GM21576 (cell line): ENCODE results near the gene AP3M1.

ENCODE experiments used
- ATAC-seq: cut with Tn5 transposase; IDR thresholded peaks from one replicate; pipeline ENCODE4 v1.9.1; 2021; ENCODE audit warnings: mild to moderate bottlenecking, moderate library complexity; ENCODE audit not compliant: unreplicated experiment

Gene AP3M1

GRCh38 chr10:74081941-74082718 is 68.5 kb downstream of the AP3M1 start:
- no peak for ATAC-seq

DNA sequence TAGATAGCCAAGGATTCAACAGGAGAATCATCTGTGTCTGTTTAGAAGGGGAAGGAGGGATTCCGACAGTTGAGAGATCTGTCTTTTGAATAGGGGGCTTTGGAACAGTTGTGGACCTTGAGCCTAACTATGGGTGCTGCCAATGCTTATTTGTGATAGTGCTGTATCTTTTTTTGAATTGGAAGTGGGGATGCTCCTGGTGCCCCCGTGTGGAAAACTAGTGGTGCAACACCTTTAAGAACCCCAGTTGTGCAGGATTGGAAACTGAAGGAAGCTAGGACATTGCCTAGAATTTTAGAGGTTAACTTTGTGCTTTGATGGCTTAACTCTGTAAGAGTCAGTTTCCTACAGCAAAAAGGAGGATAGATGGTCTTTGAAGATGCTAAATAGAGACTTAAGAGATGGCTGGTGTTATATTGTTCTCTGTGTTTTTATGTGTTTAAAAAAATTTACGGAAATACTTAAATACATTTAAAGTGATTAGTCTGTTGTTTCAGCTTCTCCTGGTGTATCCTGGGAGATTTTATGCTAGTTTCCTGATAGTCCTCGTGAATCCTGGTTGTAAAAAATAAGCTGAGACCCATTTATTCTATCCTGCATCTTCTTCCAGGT is 69.3 kb downstream of the AP3M1 start:
- no peak for ATAC-seq

DNA sequence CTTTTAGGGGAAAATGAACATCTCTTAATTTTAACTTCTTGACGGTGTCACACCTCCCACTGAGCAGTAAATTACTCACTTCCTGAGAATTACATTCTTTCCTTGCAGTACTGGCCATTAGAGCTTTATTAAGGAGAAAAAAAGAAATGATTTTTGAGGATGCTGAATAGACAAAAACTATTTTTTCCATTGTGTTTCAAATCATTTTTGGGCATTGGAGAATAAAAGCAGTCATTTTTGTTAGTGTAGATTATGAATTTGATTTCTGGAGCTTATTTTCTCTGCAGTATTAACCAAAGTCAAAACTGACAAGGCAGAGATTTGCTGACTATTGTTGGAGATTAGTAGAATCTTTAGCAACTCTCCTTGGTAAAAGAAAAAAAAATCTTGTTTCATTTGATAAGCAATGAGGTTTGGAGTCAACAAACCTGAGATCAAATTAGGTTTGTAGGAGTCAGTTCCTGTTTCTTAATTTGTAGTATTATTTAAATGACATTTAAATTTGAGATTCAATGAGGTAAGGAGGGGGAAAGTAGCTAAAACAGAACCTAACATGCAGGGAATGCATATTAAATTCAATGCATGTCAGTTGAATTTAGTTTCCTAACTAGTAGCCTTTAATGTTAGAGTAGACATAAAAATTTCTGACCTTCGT is 70.6 kb downstream of the AP3M1 start:
- no peak for ATAC-seq

DNA sequence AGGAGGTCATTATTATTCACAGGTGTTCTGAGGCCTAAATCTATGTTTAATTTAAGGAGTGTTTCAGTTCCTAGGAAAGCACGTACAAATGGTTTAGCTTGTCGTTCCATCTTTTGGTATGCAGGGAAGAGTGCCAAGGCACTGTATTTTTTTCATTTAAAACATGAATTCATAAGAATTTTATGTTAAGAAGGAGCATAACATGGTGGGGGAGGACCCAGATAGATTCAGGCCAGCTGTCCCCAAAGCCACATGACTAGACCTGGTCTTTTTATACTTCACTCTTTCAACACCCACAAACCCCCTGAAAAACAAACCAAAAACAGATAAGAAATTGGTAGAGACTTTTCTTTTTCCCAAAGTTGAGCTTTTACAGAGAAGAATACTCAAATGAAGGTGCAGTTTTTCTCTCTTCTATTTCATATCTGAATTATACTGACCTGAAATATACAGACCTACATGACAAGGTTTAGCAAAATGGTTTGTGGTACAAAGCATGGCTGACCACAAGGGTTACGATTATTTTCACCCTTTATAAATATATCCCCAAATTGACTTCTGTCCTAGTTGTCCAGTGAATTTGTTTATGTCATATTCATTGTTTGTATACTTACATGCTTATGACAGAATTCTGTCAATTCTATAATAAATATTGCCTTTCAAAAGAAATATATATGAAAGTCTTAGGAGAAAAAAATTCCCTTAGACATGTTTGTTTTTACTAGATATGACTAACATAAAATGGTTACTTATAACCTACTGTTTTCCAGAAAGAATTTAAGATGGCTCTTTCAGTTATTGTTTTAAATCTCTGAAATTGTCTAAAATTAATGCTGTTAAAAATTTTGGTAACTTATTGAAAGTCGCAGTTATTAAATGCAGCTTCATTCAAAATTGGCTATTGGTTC is 71.3 kb downstream of the AP3M1 start:
- no peak for ATAC-seq

DNA sequence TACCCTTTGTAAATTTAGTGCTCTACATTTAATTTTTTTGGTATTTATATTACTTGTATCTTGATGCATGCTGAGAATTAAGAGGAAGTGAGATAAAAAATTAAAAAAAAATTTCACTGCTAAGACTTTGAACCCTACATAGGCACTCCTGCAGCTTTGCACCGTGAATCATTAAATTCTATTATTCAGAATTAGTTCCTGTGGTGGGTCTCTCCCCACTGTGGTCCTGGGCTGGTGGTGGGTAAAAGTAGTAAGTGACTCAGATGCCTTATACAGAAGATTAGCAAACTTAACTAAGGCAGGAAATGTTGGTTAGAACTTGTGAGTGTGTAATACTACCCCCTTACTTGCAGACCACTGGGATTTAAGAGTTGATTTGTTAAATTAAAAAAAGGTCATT is 72.6 kb downstream of the AP3M1 start:
- ATAC-seq = no peak

DNA sequence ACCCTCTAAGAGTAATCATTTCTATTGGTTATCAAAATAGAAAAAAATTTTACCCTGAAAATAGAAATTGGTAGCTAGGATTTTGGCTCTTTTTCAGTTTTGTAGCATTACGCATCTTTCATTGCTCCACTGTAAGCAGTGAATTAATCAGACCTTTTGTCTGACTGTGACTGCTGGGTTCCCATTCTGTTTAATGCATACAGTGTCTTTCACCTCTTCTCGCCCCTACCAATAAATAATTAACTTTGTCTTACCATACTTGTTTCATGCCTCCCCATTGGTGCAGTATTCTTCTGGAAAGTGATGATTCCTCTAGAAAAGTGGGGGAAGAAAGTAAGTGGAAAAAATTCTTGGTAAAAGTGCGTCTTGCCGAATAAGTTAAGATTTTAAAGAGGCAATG is 73.2 kb downstream of the AP3M1 start:
- ATAC-seq = no peak

DNA sequence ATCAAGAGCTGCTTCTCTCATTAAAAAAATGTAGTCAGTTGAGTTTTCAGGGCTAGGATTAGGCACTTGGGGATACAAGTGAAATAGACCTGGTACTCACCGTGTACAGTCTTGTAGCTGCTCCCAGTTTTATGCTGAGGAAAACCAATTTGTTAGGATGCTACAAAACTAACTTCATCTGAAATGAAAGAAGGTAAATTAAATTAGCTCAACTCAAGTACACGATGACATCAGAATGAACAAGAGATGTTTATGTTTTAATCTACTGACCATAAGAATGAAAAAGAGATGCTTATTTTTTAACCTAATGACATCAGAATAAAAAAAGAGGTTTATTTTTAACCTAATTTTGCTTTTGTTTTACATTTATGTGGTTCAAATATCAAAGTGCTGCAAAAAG is 73.7 kb downstream of the AP3M1 start:
- ATAC-seq = no peak

DNA sequence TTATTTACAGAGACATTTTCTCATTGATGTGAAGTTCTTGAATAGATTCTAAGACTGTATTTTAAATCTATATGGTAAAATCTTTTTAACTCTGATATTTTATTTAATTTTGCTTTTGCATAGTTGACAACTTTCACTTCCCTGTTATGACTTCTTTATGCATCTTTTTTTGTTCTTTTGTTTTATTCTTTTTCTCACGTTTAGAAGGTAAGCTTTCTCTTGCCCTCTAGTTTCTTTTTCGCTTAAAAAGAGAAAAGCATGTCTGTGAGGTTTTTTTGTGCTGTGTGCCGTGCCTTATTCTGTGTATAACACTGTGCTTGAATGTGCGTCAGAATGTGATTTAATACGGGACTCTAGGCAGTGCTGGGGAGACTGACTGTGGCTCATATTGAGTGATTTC is 74.7 kb downstream of the AP3M1 start:
- no peak for ATAC-seq

- no peak for ATAC-seq
Measured at GRCh38 chr10:74072503-74072902, 78.1 kb downstream of the AP3M1 start.

GRCh38 chr10:74071157-74071556 is 79.5 kb downstream of the AP3M1 start:
- ATAC-seq = no peak
